NCI-H146 (cell line): ENCODE data around the gene MFAP4.
A peak's percentile ranks its signal among the peaks of the same experiment; 100 is the strongest.

ENCODE experiments used
- DNase-seq: peaks from one replicate; lab custom pipeline; 2025; lab: John Stamatoyannopoulos, UW

The MFAP4 gene

GRCh38 chr17:19348081-19348650, 38.8 kb downstream of the MFAP4 start:
- no peak for DNase-seq

GRCh38 chr17:19347323-19348080, 39.5 kb downstream of the MFAP4 start:
- no peak for DNase-seq

GRCh38 chr17:19346351-19347255, 40.4 kb downstream of the MFAP4 start:
- no peak for DNase-seq

- DNase-seq: no peak
Measured at GRCh38 chr17:19345486-19346350, 41.3 kb downstream of the MFAP4 start.

GRCh38 chr17:19345067-19345460, 41.9 kb downstream of the MFAP4 start:
- DNase-seq: no peak

- no peak for DNase-seq
Measured at GRCh38 chr17:19344311-19345066, 42.5 kb downstream of the MFAP4 start.

GRCh38 chr17:19343671-19344151, 43.3 kb downstream of the MFAP4 start:
- no peak for DNase-seq

- DNase-seq: no peak
Measured at GRCh38 chr17:19343256-19343630, 43.7 kb downstream of the MFAP4 start.

- no peak for DNase-seq
Measured at GRCh38 chr17:19342611-19343255, 44.3 kb downstream of the MFAP4 start.

- no peak for DNase-seq
Measured at GRCh38 chr17:19341641-19342610, 45.1 kb downstream of the MFAP4 start.

GRCh38 chr17:19341211-19341631, 45.8 kb downstream of the MFAP4 start:
- DNase-seq: no peak

GRCh38 chr17:19339341-19339815, 47.6 kb downstream of the MFAP4 start:
- DNase-seq: no peak

- DNase-seq: peak; percentile 29
Measured at GRCh38 chr17:19338031-19338990, 48.7 kb downstream of the MFAP4 start.

GRCh38 chr17:19337712-19338023, 49.3 kb downstream of the MFAP4 start:
- DNase-seq: no peak

GRCh38 chr17:19336938-19337711, 49.9 kb downstream of the MFAP4 start:
- no peak for DNase-seq

GRCh38 chr17:19335951-19336631, 50.9 kb downstream of the MFAP4 start:
- DNase-seq: no peak

- no peak for DNase-seq
Measured at GRCh38 chr17:19334331-19334730, 52.7 kb downstream of the MFAP4 start.
